HG03095 (cell line): ENCODE measurements around the gene SNRK.

Source experiments
- ATAC-seq: cut with Tn5 transposase; IDR thresholded peaks from one replicate; pipeline ENCODE4 v1.9.1; 2021; ENCODE audit warnings: moderate library complexity; ENCODE audit not compliant: unreplicated experiment

SNRK gene, protein sequence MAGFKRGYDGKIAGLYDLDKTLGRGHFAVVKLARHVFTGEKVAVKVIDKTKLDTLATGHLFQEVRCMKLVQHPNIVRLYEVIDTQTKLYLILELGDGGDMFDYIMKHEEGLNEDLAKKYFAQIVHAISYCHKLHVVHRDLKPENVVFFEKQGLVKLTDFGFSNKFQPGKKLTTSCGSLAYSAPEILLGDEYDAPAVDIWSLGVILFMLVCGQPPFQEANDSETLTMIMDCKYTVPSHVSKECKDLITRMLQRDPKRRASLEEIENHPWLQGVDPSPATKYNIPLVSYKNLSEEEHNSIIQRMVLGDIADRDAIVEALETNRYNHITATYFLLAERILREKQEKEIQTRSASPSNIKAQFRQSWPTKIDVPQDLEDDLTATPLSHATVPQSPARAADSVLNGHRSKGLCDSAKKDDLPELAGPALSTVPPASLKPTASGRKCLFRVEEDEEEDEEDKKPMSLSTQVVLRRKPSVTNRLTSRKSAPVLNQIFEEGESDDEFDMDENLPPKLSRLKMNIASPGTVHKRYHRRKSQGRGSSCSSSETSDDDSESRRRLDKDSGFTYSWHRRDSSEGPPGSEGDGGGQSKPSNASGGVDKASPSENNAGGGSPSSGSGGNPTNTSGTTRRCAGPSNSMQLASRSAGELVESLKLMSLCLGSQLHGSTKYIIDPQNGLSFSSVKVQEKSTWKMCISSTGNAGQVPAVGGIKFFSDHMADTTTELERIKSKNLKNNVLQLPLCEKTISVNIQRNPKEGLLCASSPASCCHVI

DNA sequence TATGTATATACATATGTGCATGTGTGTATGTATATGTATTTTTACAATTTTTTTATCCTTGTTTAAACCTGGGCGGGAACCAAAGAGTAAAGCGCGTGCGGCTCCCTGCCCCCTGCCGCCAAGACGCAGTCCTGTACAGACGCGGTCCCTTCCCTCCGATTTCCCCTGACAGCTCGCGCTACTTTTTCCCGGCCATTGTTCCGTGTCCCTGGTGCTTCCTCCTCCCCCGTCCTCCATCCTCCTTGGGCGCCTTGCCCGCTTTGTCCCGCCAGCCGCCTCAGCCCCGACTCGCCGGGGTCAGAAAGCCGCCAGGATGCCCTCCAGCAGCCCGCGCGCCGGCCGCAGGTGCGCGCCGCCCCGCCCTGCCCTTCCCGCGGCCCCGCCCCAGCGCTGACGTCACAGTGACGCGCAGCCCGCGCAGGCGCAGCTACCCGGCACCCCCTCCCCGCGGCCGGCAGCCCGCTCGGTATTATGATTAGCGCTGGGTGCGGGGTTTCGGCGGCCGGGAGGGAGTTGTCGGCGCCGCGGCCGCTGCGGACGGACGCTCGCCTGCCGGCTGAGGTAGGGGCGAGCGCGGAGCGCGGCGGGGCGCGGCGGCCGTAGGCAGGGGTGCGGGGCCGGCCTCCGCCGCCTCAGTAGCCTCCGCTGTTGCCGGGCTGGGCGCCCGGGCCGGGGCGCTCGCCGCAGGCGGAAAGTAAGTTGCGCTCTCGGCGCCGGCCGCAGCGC, at the start of gene SNRK:
Gene SNRK, plus strand, starts transcription at position 426 of the 726 bp plus-strand sequence. CDS start 16,664 bp downstream, outside the sequence.
- peak; percentile 65 for ATAC-seq

DNA sequence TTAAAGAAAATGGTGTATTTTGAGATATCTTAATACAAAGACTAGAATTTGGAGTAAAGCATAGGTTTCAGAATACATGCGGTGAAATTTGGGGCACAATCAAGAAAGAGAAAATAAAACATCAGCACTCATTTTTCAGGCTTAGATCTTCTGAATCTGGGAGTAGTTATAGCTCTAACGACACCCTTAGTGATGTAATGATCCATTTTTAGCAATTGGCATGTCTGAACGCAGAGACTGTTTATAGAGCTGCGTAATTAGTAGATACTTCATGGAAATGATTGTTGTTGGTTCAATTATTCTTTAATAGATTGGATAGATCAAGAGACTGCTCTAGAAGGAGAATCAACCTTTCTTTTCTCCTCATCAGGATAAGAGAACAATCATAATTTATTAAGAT, 47.5 kb upstream of the SNRK start:
- ATAC-seq: no peak

DNA sequence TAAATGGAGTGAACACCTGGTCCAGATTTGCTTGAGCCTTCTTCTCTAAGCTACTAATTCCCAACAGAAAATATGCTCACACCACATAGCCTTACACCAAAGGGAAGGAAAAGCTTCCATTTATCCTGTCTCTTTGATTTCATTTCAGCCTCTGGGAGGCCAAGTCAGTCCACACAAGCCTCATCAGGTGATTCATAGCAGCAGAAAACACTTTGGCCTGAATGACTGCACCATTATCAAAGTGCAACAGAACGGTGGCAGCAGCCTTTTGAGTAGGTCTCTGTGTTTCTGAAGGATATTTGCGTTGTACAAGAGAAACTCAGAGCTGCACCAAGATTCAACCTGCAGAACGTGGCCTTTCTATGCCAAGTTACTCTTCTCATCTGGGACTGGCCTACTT, 46.6 kb upstream of the SNRK start:
- ATAC-seq: no peak

DNA sequence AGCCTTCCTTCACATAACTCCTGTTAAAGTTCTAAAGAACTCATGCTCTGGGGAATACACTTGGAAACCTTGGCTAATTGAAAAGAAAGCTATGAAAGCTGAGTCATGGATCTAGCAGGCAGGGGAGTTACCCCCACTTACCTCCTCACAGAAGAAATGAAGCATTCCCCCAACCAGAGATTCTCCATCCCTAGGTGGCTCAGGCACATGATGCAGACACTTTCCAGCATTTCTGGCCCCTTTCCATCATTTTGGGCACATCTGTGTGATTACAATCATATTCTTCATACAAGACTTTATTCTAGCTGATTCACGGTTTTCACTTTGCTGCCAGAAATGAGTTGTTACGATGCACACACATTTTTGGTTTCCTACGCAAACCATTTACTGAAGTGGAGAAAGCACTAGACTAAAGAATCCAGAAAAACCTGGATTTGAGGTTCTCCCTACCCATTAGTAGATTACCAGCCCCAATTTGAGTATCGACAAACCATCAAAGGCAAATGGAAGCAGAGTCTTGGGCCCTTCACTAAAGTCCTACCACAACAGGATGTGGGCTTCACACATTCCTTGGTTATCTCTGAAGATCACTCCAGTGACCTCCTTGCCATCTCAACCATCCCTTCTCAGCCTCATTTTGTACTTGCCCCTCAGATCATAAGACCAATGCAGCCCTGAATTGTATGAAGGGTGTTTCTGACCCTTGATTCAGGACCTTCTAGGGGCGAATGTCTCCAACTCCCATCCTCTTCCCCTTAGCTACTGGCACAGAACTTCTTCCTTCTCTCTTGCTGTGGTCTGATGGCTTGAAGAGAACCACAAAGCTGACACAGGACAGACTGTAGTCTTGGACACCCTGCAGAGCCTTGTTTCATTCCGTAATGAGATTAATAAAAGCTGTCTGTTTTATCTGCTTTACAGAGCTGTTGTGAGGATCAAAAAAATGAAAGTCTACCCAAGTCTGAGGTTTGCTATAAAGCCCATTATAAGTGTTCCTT, 42.5 kb upstream of the SNRK start:
- ATAC-seq: no peak

DNA sequence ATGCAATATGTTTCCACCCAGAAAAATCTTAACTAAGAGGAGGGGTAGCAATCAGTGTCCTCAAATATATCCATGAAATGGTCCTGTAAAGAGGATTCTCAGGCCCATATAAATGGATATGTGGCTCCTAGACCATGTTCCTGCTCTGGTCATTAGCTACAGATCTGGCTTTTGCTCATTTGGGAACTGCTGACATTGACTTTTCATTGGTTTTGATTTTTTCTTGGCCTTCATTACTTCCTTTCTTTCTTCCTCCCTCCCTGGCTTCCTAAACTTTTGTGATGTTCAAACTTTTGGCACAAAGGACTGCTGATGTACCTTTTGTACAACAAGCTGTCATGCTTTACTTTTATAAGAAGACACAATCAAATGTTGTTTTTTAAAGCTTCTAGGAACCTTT, 41.6 kb upstream of the SNRK start:
- no peak for ATAC-seq

DNA sequence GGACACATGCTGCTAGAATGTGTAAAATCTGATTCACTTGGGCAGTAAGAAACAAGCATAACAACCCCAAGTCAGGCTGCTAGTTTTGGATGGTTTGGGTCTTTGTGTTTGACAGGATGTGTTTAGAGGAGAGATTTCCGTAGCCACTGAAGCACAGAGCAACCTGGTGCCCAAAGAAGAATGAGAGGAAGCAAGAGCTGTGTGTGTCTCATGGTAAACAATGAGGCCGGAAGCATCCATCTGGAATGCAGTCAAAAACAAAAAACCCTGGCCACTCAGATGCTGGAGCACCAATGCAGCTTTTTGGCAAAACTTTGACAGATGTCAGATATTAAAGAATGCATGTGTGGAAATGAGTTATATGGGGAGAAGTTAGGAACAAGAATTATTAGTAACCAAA, 39.4 kb upstream of the SNRK start:
- no peak for ATAC-seq

DNA sequence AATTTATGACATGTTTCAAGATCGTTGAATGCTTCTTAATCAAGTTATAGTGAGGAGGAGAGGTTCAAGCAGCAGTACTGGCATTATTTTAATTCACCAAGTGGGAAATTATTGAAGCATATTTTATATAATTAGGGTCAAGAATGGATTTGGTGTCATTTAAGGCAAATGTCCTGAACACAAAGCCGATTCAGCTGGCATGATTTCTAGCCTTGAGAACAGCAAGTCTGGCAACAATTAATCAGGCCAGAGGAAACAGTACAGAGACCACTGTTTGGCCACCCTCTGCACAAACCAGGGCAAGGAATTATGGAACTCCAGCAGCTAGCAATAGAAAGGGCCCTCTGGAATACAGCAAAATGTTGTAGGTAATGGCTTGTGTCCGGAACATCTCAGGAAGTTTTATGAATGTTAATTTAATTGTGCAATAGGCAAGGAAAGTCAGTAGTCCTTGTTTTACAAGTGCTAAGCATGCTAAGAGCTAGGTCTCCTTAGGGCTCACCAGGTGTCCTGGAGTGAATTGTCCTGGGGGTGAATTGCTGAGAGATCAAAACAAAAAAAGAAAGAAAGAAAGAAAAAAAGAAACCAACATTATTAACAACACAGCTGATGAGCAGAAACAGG, 38.7 kb upstream of the SNRK start:
- ATAC-seq: no peak

DNA sequence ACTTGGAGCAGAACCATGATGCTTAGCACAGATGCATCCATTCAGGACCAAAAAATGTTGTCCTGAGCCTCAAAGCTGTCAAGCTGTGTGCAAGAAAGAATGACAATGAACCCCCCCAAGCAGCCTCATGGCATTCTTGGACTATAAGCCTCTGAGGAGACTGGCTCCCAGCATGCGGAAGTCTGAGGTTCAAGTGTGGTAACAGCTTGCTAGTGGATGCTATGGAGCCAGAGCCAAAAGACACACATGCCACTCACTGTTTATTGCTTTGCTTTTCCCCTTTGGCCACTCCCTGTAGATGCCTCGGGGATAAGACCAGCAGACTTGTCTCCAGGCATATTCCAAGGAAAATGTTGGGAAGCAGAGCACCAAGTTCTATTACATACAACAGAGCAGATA, 38.2 kb upstream of the SNRK start:
- ATAC-seq: no peak

DNA sequence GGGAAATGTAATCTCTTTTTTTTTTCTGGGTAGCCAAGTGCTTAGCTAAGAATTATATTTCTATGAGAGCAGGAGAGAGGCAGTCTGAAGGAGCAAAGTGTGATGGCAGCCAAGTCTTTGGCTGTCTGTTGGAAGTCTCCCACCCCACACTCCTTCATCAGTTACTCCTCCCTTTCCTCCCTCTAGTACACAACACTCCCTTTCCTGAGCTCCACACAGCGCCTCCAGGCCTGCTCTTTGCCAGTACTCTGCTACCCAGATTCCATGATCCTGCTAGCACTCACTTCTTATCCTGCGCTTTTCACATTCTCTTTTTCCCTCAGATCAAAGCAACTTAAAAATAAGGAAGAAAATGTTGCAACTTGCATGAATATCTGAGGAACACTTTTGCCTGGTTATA, 37.4 kb upstream of the SNRK start:
- ATAC-seq: no peak

DNA sequence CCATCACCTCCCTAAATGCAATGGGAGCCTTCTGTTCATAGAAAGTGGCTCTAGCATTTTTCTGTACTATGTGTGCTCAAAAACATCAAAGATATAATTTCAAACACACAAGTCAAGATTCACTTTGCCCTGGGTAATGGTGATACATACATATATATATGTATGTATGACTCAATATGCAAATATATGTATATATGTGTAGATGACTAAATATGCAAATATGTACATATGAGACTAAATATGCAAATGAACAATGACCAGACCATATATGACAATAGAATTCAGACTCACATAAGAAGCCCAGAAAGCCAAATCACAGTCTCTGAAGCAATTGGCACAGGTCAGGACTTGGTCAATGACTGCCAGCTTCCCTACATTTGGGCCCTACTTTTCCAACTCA, 36.9 kb upstream of the SNRK start:
- ATAC-seq: no peak

DNA sequence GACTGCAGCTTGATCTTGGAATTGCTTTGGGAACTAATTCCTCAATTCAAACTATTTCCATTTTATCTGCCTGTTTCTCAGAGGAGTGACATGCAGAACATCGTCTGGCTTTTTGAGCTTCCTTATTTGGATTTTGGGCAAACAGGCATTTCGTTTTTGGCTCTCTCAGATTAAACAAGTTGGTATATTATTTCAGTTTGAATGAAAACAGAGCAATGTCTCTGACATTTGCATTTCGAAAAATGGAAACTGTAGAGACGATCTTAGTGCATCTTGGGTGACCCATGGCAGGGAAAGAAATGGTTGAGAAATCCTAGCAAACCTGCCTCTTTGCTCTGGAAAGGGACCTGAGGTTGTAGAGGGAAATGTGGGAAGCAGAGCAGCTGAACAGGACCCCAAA, 33.0 kb upstream of the SNRK start:
- ATAC-seq: no peak

DNA sequence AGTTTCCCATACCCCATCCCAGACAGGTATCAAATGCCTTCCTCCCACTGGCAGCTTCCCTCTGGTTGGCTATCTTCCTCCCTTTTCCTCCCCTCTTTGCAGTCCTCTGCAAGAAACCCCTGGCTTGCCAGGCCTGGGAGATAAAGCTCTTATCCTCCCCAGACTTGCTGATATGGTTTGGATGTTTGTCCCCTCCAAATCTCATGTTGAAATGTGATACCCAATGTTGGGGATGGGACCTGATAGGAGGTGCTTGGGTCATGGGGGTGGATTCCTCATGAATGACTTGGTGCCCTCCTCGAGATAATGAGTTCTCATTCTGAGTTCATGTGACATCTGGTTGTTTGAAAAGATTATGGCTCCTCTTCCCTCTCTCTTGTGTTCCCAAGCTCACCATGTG, 32.2 kb upstream of the SNRK start:
- ATAC-seq: no peak

DNA sequence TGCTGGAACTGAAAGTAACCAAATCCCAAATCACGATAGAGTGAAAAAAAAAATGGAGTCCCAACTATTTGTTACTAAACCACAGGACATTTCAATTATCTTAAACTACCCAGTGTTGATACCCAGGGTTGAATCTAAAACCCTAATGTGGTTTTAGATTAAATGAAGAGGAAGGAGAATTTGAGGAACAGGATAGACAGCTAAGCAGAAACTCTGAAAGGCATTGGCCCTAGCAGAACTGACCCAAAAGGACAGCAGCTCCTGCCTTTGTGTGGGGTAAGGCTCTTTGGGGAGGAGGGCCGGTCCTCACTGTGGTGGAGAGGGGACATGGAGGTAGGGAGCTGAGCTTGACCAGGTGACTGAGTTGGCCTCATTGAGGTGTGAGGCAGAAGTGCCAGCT, 30.7 kb upstream of the SNRK start:
- no peak for ATAC-seq

DNA sequence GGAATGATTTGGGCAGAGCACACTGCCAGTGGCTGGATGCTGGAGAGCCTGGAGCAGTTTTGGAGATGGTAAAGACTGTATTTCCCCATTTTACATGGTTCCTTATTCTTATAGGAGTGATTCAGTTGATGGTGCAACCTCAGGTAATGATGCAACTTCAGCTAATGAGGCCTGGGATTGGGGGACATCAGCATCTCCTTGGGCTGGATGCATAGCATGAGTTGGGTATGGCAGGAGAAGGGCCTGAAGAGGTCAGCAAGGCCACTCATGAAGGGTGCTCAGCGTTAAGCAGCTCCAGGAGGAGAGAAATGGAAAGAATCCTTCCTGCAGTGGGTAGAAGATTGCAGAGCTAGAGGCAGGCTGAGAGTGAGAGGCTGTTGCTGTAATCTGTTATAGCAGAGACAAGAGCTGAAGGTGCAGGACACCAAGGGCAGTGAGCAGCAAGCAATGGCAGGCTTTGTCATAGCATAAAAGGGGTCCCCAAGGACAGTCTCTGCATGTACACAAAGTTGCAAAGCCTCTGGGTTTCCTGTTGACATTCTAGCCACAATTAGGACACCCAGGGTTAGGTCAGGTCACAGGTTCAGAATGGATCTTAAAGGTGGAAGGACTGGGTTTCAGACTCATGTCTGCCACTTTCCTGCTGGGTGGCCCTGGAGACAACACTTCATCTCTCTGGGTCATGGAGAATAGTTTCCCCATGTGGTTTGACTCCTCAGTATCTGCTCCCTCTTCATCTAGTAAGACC, 29.5 kb upstream of the SNRK start:
- no peak for ATAC-seq

DNA sequence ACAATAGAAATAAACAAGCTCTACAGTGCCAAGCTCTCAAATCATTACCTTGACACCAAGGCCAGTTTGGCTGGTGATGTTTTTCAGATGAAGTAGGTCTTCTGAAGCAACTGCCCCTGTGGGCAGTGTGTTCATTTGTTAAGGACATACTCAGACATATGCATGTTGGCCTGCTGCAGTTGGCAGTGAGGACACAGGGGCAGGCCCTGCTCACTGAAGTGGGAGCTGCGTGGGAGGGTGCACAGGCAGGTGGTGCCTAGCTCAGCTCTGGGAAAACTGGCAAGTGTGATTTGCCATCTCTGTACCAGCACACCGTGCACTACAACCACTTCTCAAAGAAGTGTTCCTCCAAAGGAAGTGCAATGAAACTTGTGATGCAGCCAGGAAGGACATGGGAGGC, 28.5 kb upstream of the SNRK start:
- no peak for ATAC-seq

DNA sequence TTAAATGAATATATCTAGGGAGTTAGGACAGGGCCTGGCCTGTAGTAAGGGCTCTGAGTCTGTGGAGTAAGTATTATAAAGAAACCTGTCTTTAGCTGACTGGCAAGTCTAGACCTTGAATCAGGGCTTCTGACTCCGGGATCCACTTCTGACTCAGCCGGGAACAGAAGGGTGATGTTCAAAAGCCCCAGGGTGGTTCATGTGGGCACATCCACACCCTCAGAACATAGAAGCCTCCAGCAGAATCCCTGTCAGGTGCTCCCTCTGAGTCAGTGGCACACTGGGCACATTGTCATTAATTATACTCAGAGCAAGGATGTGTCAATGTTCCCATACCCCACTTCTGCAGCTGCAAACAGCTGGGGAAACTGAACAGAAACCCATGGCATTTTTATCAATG, 26.7 kb upstream of the SNRK start:
- ATAC-seq: no peak

DNA sequence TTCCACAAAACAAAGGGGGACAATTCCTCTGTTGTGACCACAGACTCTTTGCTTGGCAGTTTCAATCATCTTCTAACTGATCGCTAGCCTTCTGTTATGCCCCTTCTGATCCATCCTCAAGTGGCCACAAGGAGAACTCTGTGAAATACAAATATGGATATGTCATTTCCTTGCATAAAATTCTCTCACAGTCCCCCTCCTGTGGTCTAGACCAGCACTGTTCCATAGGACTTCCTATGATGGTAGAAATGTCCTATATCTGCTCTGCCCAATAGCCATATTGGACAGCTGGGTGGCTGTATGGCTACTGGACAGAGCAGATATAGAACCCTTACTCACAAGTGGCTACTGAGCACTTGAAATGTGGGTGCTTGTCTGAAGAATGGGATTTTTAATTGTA, 25.9 kb upstream of the SNRK start:
- no peak for ATAC-seq

DNA sequence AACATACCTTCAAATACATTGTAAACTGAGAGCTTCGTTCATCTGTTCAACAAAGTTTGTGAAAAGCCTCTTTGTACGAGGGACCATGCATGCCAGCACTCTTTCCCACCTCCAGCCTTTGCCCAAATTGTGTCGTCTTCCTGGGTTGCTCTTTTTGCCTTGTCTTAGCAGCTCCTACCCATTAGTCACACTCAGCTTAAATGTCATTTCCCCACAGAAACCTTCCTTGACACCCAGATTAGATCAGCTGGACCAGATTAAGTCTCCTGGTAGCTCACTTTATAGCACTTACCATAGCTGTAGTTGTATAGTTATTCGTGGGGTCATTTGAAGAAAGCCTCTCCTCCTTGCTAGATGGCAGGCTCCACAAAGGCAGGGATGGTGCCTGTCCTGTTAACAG, 24.1 kb upstream of the SNRK start:
- ATAC-seq: no peak

DNA sequence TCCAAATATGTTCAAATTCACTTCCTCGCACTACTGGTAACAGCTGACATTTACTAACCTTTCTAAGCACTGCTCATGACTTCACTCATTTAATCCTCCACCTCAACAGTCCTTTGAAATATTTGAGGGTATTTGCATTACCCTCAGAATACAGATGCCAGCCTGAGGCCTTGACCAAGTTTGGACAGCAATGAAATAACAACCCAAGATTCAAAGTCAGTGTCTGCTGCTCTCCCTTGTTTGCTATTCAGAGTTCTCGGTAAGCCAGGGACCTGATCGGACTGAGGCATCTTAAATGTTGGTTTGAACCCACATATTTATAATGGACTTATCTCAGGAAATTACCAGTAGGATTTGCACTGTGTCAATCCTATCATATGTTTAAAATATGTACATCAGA, 19.9 kb upstream of the SNRK start:
- ATAC-seq: no peak
